ENCODE measurements around the gene EML3. TPM values are rescaled to one million over a fixed set of nuclear protein-coding genes. Genes with fewer than 3 reads are reported as not detected.

Gene EML3
- total and polyA plus RNA-seq, 2 of the 8 experiments (the other 6 are each of a cell fraction or from before 2014, with no cell fraction given), result 19.2 to 29.9 TPM

DNA sequence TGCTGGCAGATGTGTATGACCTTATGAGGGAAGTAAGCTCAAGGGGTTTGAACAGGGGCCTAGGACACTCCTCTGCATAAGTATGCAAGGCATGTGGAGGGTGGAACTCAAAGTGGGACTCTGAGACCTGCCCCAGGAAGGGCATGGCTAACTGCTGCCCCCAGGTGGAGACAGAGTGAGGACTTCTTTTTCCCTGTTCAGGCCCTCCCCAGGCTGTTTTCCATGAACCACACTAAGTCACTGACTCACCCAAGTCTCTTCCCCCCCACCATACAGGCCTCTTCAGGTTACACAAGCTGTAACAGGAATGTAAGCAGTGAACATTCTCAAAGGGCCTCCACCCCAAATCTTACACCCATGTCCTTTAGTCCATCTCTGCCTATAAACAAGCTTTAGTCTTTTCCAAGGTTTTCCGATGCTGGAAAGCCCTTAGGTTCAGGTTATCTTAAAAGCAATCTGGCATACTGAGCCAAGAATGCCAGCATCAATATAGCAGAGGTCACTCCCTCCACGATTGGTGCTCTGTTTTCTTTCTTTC, 51.9 kb downstream of the EML3 start:
- Histone ChIP-seq H3K4me2 (ENCODE audit: insufficient read depth in 1 of 2, low read depth in 2 of 2, low read length in 2 of 2) (peak overlapping the region; percentile 13 to 34), H3K9ac (replicated peaks in 1 of 4; ENCODE audit: extremely low read depth in 1 of 4, low read depth in 3 of 4, low read length in 3 of 4) (no peak overlapping the region), H3K27me3 (replicated peaks in 1 of 4; ENCODE audit: control insufficient read depth in 3 of 4, extremely low read depth in 1 of 4, insufficient read depth in 3 of 4, low read length in 3 of 4) (no peaks in the 10 kb centered on the region), H3K4me1 (replicated peaks in 1 of 4; ENCODE audit: control insufficient read depth in 3 of 4, insufficient read depth in 4 of 4, low read length in 3 of 4) (peaks cover 19 to 35% (median 24%) of the 10 kb centered on the region in 4 experiments), H3K4me3 (ENCODE audit: extremely low read depth in 1 of 4, insufficient read depth in 2 of 4, low read depth in 3 of 4, low read length in 4 of 4) (peak overlapping the region in 1 of 4 experiments; percentile 27; a peak in 1 of 8 replicates), H2BK120ac (replicated peaks; ENCODE audit: low read depth, low read length) (no peak overlapping the region), H4K5ac (ENCODE audit: insufficient read length, low read depth, low read length) (no peak overlapping the region), H3K27ac (ENCODE audit: low read depth, low read length) (peak overlapping the region; percentile 55; the same call in 1 of the 2 replicates), H4K20me1 (replicated peaks in 1 of 2; ENCODE audit: control insufficient read depth in 1 of 2, insufficient read depth in 2 of 2, low read length in 2 of 2) (peaks cover 17 to 38% of the 10 kb centered on the region in 2 experiments), H2BK5ac (ENCODE audit: low read depth, low read length) (no peak overlapping the region), H3K56ac (replicated peaks; ENCODE audit: insufficient read length, low read depth, low read length) (no peak overlapping the region), H3K36me3 (ENCODE audit: control insufficient read depth in 2 of 4, insufficient read depth in 4 of 4, low read length in 3 of 4) (peaks cover 26 to 61% (median 42%) of the 10 kb centered on the region in 4 experiments), H3K23ac (ENCODE audit: insufficient read length) (no peak overlapping the region), H2BK20ac (ENCODE audit: low read length) (no peak overlapping the region), H2AK5ac (ENCODE audit: low read depth, low read length) (no peak overlapping the region), H2BK15ac (ENCODE audit: low read length) (no peak overlapping the region), H3K23me2 (ENCODE audit: low read depth, low read length) (no peaks in the 10 kb centered on the region), H2BK12ac (ENCODE audit: low read depth, low read length) (peak overlapping the region; percentile 23; the same call in 1 of the 2 replicates), H3K4ac (replicated peaks; ENCODE audit: insufficient read length, low read depth, low read length) (no peak overlapping the region), H3K79me2 (ENCODE audit: control insufficient read depth in 1 of 2, insufficient read depth in 2 of 2, low read length in 2 of 2) (peaks cover 0 to 24% of the 10 kb centered on the region in 2 experiments; a peak in 2 of 4 replicates), H2AFZ (ENCODE audit: low read length) (no peak overlapping the region), H3K18ac (ENCODE audit: extremely low read depth, low read length) (no peak overlapping the region; the same call in 1 of the 2 replicates), H4K8ac (ENCODE audit: extremely low read depth, insufficient read depth, low read length) (no peak overlapping the region), H4K91ac (replicated peaks; ENCODE audit: insufficient read length, low read length) (no peak overlapping the region), H3K9me3 (ENCODE audit: insufficient read depth in 2 of 2, low read depth in 1 of 2, low read length in 1 of 2) (no peaks in the 10 kb centered on the region), H3K79me1 (ENCODE audit: low read depth, low read length) (no peaks in the 10 kb centered on the region; the same call in 1 of the 2 replicates), H3K14ac (ENCODE audit: insufficient read length) (no peak overlapping the region)
- ChIA-PET POLR2A (ENCODE audit: partially characterized antibody) (interaction anchor here (0.7 to 20.7 kb wide), 23 partner anchors 3 to 1752 kb away, joined by 3 to 336 read pairs (median 6); partner anchors contain the start of genes AHNAK, C11orf98, CSKMT and EEF1G), CTCF (ENCODE audit: partially characterized antibody) (interaction anchor here (0.6 to 10.9 kb wide), 45 partner anchors 8 to 344 kb away, joined by 3 to 161 read pairs (median 4); partner anchors contain the start of genes AHNAK, EEF1G, LRRN4CL and SCGB1A1)
- peak; percentile 89 to 93 for DNase-seq (ENCODE audit: low read depth in 1 of 2, low spot score in 2 of 2)
- peak; percentile 57 for FAIRE-seq
- WGBS, 2 experiments (ENCODE audit: extremely low coverage in 1 of 2, insufficient coverage in 1 of 2, insufficient read length in 1 of 2, insufficient replicate concordance in 2 of 2, low coverage in 1 of 2, low lambda C conversion rate in 2 of 2, missing lambda C conversion rate in 1 of 2), result 83% methylated on average over 2 of the region's 2 CpGs; no CpG with 5 or more reads in 1 of the 2 experiments
- TF ChIP-seq NRF1 (IDR thresholded peaks at IDR 0.05; ENCODE audit: low read depth, low read length) (no peak), CHD2 (IDR thresholded peaks at IDR 0.05; ENCODE audit: low read length) (no peak), TAF1 (IDR thresholded peaks at IDR 0.05; ENCODE audit: low read depth, low read length) (0 out of 2 replicates have a peak, but pooled peaks have one; percentile 24), TBP (IDR thresholded peaks at IDR 0.05; ENCODE audit: low read depth, low read length) (peak; percentile 39; the same call in 1 of the 2 replicates), RBBP5 (IDR thresholded peaks at IDR 0.05; ENCODE audit: borderline replicate concordance, low read depth, low read length) (no peak), SAP30 (IDR thresholded peaks at IDR 0.05; ENCODE audit: insufficient read depth, insufficient replicate concordance, low read length) (no peak), BRCA1 (IDR thresholded peaks at IDR 0.05; ENCODE audit: low read depth, low read length) (no peak), RFX5 (IDR thresholded peaks at IDR 0.05; ENCODE audit: borderline replicate concordance, low read depth, low read length) (peak; percentile 51; the same call in 1 of the 2 replicates), GABPA (IDR thresholded peaks at IDR 0.05; ENCODE audit: borderline replicate concordance, insufficient read depth, low read length) (no peak), CTBP2 (IDR thresholded peaks at IDR 0.05; ENCODE audit: borderline replicate concordance, insufficient read depth, insufficient read length, low read length) (no peak), SRF (IDR thresholded peaks at IDR 0.05; ENCODE audit: low read depth, low read length) (peak; percentile 53; the same call in 1 of the 2 replicates), TCF12 (IDR thresholded peaks at IDR 0.05; ENCODE audit: low read depth, low read length) (no peak)
